ENCODE data around the gene FLNC. TPM values are rescaled to one million over a fixed set of nuclear protein-coding genes. Genes with fewer than 3 reads are reported as not detected.
A peak's percentile ranks its signal among the peaks of the same experiment; 100 is the strongest.

FLNC gene
- total and polyA plus RNA-seq, 9 of the 15 experiments (the other 6 are each of a cell fraction or from before 2014, with no cell fraction given) = 0.90 to 155 (median 28.8) TPM

DNA sequence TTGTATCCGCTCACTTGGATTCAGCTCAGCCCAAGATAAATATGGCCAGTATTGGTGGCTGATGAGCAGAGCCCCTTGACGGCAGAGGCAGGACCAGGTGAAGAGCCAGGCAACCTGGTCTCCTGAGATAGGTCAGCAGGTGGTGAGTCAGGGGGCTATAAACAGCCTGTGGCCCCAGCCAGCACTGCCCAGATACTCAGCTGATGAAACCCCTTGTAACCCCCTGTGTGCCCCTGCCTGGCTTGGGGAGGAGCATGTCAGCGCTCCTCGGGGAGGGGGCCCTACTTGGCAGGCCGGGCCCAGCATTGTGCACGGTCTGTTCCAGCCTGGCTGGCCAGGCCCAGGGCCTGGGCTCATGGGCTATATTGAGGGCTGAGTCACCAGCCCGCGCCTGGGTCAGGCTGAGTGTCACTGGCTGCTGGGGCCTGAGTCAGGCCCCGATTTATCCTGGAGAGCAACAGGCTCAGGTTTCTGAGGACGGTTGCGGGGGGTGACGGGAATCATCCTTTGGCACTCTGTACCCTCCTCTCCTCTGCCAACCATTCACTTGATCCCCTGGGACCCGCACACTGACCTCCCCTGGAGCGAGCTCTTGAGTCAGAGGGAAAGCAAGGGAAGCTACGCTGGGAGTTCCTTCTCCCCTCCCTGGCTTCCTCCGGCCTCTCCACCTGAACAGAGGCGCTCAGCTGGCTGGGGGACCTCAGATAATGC, 2.8 kb upstream of the FLNC start (continued):
- TF ChIP-seq, protein P1, sequence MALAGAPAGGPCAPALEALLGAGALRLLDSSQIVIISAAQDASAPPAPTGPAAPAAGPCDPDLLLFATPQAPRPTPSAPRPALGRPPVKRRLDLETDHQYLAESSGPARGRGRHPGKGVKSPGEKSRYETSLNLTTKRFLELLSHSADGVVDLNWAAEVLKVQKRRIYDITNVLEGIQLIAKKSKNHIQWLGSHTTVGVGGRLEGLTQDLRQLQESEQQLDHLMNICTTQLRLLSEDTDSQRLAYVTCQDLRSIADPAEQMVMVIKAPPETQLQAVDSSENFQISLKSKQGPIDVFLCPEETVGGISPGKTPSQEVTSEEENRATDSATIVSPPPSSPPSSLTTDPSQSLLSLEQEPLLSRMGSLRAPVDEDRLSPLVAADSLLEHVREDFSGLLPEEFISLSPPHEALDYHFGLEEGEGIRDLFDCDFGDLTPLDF (CRISPR knock-in tag; IDR thresholded peaks at IDR 0.05) = 0 out of 2 replicates have a peak, but pooled peaks have one; percentile 29
- TF ChIP-seq ZNF124 (CRISPR knock-in tag; IDR thresholded peaks at IDR 0.05) = no peak
- TF ChIP-seq ADNP (tag; IDR thresholded peaks at IDR 0.05) = no peak
- no peak for TF ChIP-seq RB1 (IDR thresholded peaks at IDR 0.05; ENCODE audit: low read depth)
- TF ChIP-seq ZNF584 (CRISPR knock-in tag; IDR thresholded peaks at IDR 0.05; ENCODE audit: low read depth) = peak; percentile 95; the same call in 1 of the 2 replicates
- TF ChIP-seq TAF9B (IDR thresholded peaks at IDR 0.05; ENCODE audit: partially characterized antibody) = no peak
- no peak for TF ChIP-seq PTTG1 (tag; IDR thresholded peaks at IDR 0.05; ENCODE audit: low read depth)
- peak; percentile 49 for TF ChIP-seq NFE2 (IDR thresholded peaks at IDR 0.05; ENCODE audit: low read depth)
- TF ChIP-seq, protein P2, sequence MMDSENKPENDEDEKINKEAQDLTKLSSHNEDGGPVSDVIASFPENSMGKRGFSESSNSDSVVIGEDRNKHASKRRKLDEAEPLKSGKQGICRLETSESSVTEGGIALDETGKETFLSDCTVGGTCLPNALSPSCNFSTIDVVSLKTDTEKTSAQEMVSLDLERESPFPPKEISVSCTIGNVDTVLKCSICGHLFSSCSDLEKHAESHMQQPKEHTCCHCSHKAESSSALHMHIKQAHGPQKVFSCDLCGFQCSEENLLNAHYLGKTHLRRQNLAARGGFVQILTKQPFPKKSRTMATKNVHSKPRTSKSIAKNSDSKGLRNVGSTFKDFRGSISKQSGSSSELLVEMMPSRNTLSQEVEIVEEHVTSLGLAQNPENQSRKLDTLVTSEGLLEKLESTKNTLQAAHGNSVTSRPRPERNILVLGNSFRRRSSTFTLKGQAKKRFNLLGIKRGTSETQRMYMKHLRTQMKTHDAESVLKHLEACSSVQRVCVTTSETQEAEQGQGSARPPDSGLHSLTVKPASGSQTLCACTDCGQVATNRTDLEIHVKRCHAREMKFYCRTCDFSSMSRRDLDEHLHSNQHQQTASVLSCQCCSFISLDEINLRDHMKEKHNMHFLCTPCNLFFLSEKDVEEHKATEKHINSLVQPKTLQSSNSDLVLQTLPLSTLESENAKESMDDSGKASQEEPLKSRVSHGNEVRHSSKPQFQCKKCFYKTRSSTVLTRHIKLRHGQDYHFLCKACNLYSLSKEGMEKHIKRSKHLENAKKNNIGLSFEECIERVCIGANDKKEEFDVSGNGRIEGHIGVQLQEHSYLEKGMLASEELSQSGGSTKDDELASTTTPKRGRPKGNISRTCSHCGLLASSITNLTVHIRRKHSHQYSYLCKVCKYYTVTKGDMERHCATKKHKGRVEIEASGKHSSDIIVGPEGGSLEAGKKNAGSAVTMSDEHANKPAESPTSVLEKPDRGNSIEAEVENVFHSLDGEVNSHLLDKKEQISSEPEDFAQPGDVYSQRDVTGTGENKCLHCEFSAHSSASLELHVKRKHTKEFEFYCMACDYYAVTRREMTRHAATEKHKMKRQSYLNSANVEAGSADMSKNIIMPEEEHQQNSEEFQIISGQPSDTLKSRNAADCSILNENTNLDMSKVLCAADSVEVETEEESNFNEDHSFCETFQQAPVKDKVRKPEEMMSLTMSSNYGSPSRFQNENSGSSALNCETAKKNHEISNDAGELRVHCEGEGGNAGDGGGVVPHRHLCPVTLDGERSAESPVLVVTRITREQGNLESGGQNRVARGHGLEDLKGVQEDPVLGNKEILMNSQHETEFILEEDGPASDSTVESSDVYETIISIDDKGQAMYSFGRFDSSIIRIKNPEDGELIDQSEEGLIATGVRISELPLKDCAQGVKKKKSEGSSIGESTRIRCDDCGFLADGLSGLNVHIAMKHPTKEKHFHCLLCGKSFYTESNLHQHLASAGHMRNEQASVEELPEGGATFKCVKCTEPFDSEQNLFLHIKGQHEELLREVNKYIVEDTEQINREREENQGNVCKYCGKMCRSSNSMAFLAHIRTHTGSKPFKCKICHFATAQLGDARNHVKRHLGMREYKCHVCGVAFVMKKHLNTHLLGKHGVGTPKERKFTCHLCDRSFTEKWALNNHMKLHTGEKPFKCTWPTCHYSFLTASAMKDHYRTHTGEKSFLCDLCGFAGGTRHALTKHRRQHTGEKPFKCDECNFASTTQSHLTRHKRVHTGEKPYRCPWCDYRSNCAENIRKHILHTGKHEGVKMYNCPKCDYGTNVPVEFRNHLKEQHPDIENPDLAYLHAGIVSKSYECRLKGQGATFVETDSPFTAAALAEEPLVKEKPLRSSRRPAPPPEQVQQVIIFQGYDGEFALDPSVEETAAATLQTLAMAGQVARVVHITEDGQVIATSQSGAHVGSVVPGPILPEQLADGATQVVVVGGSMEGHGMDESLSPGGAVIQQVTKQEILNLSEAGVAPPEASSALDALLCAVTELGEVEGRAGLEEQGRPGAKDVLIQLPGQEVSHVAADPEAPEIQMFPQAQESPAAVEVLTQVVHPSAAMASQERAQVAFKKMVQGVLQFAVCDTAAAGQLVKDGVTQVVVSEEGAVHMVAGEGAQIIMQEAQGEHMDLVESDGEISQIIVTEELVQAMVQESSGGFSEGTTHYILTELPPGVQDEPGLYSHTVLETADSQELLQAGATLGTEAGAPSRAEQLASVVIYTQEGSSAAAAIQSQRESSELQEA (IDR thresholded peaks at IDR 0.05; ENCODE audit: low read depth) = no peak
- TF ChIP-seq NFIC (IDR thresholded peaks at IDR 0.05) = peak; percentile 9; the same call in 1 of the 2 replicates
- no peak for TF ChIP-seq RBM14 (IDR thresholded peaks at IDR 0.05; ENCODE audit: borderline replicate concordance, insufficient read depth, low read depth, low read length)
- TF ChIP-seq, protein P3, sequence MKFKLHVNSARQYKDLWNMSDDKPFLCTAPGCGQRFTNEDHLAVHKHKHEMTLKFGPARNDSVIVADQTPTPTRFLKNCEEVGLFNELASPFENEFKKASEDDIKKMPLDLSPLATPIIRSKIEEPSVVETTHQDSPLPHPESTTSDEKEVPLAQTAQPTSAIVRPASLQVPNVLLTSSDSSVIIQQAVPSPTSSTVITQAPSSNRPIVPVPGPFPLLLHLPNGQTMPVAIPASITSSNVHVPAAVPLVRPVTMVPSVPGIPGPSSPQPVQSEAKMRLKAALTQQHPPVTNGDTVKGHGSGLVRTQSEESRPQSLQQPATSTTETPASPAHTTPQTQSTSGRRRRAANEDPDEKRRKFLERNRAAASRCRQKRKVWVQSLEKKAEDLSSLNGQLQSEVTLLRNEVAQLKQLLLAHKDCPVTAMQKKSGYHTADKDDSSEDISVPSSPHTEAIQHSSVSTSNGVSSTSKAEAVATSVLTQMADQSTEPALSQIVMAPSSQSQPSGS (CRISPR knock-in tag; IDR thresholded peaks at IDR 0.05) = no peak
- TF ChIP-seq, protein P4, sequence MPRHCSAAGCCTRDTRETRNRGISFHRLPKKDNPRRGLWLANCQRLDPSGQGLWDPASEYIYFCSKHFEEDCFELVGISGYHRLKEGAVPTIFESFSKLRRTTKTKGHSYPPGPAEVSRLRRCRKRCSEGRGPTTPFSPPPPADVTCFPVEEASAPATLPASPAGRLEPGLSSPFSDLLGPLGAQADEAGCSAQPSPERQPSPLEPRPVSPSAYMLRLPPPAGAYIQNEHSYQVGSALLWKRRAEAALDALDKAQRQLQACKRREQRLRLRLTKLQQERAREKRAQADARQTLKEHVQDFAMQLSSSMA (CRISPR knock-in tag; IDR thresholded peaks at IDR 0.05) = no peak
- TF ChIP-seq PHB2 (IDR thresholded peaks at IDR 0.05; ENCODE audit: low read depth) = no peak
- TF ChIP-seq CHD1 (IDR thresholded peaks at IDR 0.05; ENCODE audit: low read length) = no peak
- TF ChIP-seq ZSCAN32 (CRISPR knock-in tag; IDR thresholded peaks at IDR 0.05) = peak; percentile 84; the same call in 1 of the 2 replicates
